HUES6 (cell line): ENCODE measurements around the gene DENND1A.

Experiments used
- H3K27ac ChIP-seq: 2 replicates; pipeline ENCODE4 v1.7.0; 2013; ENCODE audit warnings: low read depth, mild to moderate bottlenecking, low read length, inconsistent platforms
- H3K27me3 ChIP-seq: 2 replicates; pipeline ENCODE4 v1.6.1; 2013; ENCODE audit warnings: low read length; ENCODE audit not compliant: control insufficient read depth, insufficient read depth
- H3K36me3 ChIP-seq: 2 replicates; pipeline ENCODE4 v1.6.1; 2013; ENCODE audit warnings: low read length; ENCODE audit not compliant: control insufficient read depth, insufficient read depth
- H3K4me1 ChIP-seq: 2 replicates; pipeline ENCODE4 v1.6.1; 2013; ENCODE audit warnings: low read length; ENCODE audit not compliant: control insufficient read depth, insufficient read depth
- H3K4me3 ChIP-seq: 2 replicates; pipeline ENCODE4 v1.5.1; 2013; ENCODE audit warnings: low read depth, low read length
- H3K9ac ChIP-seq: one replicate; pipeline ENCODE4 v1.6.1; 2013; ENCODE audit warnings: mild to moderate bottlenecking, low read length
- H3K9me3 ChIP-seq: 2 replicates; pipeline ENCODE4 v1.6.1; 2013; ENCODE audit warnings: low read depth, low read length; ENCODE audit not compliant: control insufficient read depth, insufficient read depth

DENND1A gene

DNA sequence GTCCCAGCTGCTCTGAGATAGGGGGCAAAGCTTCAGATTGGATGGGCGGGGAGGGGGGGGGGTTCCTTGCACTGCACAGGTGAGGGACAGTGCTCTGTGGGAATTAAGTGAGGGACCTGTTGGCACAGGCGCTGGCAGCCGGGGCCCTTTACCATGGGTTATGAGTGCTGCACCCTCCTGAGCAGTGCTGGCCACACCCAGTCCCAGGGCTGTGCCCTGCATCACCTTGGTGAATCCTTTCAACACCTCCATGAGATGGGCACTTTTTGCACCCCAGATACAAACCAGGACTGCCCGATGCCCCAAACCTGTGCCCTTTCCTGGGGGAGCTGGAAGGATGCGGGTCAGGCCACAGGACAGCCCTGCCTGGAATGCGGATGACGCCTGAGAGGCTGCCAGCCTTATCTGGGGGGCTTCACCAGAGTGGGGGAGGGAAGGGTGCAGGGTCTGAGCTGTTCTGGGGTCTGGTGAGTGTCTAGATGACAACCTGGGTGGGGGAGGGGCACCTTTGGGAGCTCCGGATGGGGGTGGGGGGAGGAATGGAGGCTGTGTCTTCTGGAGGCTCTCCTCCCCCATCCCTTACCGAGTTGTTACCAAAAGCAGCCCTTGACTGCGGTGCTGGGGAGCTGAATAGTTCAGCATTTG is 568.7 kb downstream of the DENND1A start:
- peaks cover 80% of the 10 kb centered on the region for H3K4me1 ChIP-seq
- no peaks in the 10 kb centered on the region for H3K36me3 ChIP-seq
- H3K9ac ChIP-seq: peak overlapping the region; percentile 71
- H3K4me3 ChIP-seq: no peak overlapping the region
- H3K27me3 ChIP-seq: peaks cover 4% of the 10 kb centered on the region; the same call in 1 of the 2 replicates
- H3K27ac ChIP-seq: no peak overlapping the region; the same call in 1 of the 2 replicates
- H3K9me3 ChIP-seq: no peaks in the 10 kb centered on the region

GRCh38 chr9:123360161-123361085 is 569.5 kb downstream of the DENND1A start:
- Histone ChIP-seq H3K36me3 (no peaks in the 10 kb centered on the region), H3K27ac (peak overlapping the region; percentile 47; the same call in 1 of the 2 replicates), H3K27me3 (peaks cover 4% of the 10 kb centered on the region; the same call in 1 of the 2 replicates), H3K4me1 (peaks cover 76% of the 10 kb centered on the region), H3K9ac (peak overlapping the region; percentile 74), H3K4me3 (peak overlapping the region; percentile 19; the same call in 1 of the 2 replicates), H3K9me3 (no peaks in the 10 kb centered on the region)

- Histone ChIP-seq H3K36me3 (no peaks in the 10 kb centered on the region), H3K9me3 (no peaks in the 10 kb centered on the region), H3K4me1 (peaks cover 70% of the 10 kb centered on the region), H3K27ac (no peak overlapping the region), H3K27me3 (peaks cover 4% of the 10 kb centered on the region; the same call in 1 of the 2 replicates), H3K9ac (no peak overlapping the region), H3K4me3 (no peak overlapping the region)
Measured at GRCh38 chr9:123359546-123359945, 570.4 kb downstream of the DENND1A start.

GRCh38 chr9:123359106-123359505 is 570.8 kb downstream of the DENND1A start:
- peaks cover 4% of the 10 kb centered on the region; the same call in 1 of the 2 replicates for H3K27me3 ChIP-seq
- H3K9ac ChIP-seq: no peak overlapping the region
- peaks cover 67% of the 10 kb centered on the region for H3K4me1 ChIP-seq

DNA sequence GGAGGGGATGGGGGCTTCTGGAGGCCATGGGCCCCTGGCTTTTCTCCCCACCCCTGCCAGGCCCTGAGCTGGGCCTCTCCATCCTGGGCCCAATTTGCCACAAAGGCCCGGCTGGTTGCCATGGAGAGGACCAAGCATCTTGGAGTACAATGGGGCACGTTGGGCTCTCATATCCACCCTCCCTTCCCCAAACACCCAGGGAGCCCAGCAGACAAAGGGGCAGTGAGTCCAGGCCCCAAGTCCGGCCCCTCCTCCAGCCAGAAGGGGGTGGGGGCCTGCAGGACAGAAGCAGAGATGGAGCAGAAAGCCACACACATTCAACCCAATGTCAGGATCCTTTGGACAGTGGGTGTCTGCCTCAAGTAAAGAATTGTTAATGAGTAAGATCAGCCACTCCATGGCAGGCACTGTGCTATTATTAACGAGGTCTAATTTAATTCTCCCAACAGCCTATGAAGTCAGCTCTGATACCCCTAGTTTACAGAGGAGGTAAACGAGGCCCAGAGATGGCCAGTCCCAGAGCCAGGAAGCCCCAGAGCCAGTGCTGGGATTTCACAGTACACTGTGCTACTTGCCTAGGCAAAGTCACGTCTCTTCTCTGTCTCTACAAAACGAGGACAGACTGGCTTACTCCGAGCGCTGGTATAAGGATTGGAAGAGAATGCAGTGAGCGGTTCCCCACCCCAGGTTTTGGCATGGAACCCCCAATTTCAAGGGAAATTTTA is 571.6 kb downstream of the DENND1A start:
- no peaks in the 10 kb centered on the region for H3K9me3 ChIP-seq
- no peak overlapping the region for H3K27ac ChIP-seq
- no peak overlapping the region for H3K4me3 ChIP-seq
- no peaks in the 10 kb centered on the region for H3K36me3 ChIP-seq
- H3K27me3 ChIP-seq: peaks cover 4% of the 10 kb centered on the region; the same call in 1 of the 2 replicates
- no peak overlapping the region for H3K9ac ChIP-seq
- peaks cover 60% of the 10 kb centered on the region for H3K4me1 ChIP-seq

More at GRCh38 chr9:123359106-123359505, 570.8 kb downstream of the DENND1A start:
- H3K27ac ChIP-seq: no peak overlapping the region
- no peak overlapping the region for H3K4me3 ChIP-seq
- no peaks in the 10 kb centered on the region for H3K9me3 ChIP-seq
- no peaks in the 10 kb centered on the region for H3K36me3 ChIP-seq

DNA sequence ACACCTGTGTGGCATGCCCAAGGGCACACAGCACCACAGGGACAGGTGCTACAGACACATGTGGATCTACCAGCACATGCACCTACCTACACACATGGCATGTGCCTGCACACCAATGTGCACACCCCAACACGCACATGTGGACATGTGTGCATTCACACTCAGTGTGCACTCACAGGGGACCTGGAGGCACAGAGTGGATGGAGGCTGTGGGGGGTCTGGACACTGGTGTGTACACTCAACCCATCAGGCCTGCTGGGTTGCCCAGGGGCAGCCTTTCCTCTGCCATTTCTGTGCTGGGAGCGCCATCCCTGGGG is 572.2 kb downstream of the DENND1A start:
- Histone ChIP-seq H3K36me3 (no peaks in the 10 kb centered on the region), H3K9ac (no peak overlapping the region), H3K27ac (no peak overlapping the region), H3K27me3 (peaks cover 4% of the 10 kb centered on the region; the same call in 1 of the 2 replicates), H3K4me3 (peak overlapping the region; percentile 33), H3K4me1 (peaks cover 58% of the 10 kb centered on the region), H3K9me3 (no peaks in the 10 kb centered on the region)

DNA sequence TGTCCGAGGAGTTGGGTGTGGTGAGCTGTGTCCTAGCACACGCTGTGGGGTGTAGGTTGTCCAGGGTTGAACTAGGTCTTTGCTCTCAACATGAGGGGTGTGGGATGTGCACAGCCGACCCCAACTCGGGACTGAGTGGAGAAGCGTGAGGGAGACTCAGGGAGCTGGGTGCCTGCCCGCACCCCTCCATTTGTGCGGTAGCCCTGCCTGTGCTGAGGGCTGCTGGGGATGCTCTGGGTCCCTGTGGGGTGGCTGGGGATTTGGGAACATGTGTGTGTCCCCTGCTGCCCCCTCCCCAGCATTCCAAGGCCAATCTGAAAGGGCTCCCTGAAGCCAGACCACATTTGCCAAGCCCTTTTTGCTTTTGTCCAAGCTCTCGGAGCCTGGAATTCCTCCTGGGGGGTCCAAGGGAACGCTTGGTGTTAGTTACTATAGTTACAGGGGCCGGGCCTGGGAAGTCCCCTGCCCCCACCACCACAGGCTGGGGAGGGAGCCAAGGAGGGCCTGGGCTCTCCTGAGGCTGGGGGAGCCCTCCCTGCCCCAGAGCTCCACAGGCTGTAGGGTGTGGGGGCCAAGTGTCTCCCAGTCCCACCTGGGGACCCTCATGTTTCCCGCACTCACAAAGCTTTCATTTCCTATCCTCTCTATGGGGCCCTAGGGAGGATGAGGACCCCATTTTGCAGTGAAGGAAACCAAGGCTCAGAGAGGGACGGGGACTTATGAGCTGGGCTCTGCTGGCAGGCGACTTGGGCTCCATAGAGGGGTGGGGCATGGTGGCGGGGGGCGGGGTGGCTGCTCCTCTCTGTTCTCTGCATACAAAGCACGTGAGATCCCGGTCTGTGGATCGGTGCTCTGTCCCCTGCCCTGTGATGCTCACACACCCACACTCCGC is 572.8 kb downstream of the DENND1A start:
- H3K27me3 ChIP-seq: peaks cover 4% of the 10 kb centered on the region; the same call in 1 of the 2 replicates
- no peaks in the 10 kb centered on the region for H3K9me3 ChIP-seq
- peak overlapping the region; percentile 56 for H3K4me3 ChIP-seq
- no peaks in the 10 kb centered on the region for H3K36me3 ChIP-seq
- H3K4me1 ChIP-seq: peaks cover 54% of the 10 kb centered on the region
- H3K9ac ChIP-seq: peak overlapping the region; percentile 54
- H3K27ac ChIP-seq: no peak overlapping the region

DNA sequence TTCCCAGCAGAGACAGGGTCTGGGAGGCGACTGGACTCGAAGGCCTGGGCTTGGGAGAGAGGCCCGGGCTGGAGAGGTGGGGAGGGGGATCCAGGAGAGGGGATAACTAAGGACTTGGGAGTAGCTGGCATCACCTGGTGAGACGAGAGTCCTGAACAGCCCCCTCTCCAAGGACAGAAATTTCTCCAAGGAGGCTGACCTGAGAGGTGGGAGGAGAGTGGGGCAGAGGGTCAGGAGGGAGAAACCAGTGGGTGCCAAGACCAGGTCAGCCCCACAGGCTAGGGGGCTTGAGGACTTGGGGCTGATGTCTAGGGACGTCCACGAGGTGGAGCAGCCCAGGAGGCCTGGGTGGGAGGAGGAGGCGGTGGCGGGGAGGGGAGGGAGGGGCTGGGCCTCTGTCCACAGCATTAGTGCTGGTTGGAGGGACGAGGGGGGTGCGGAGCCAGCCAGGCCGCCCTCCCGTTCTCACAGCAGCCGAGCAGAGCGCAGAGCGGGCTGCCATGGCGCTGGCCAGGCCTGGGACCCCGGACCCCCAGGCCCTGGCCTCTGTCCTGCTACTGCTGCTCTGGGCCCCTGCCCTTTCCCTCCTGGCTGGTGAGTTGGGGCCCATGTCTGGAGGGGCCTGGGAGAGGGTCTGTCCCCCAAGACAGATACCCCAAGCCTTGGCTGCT is 574.0 kb downstream of the DENND1A start, which contains the start of gene CRB2:
CRB2 (plus strand) TSS at position 437 of the 671 bp plus-strand sequence; CDS start at position 501, 64 bp downstream.
- Histone ChIP-seq H3K4me3 (peak within 1 kb of the TSS; percentile 56), H3K4me1 (peaks cover 44% of the 10 kb centered on the region), H3K9me3 (no peaks in the 10 kb centered on the region), H3K36me3 (no peaks in the 10 kb centered on the region), H3K27ac (no peak within 1 kb of the TSS), H3K27me3 (peaks cover 4% of the 10 kb centered on the region; the same call in 1 of the 2 replicates), H3K9ac (peak within 1 kb of the TSS; percentile 54)

- Histone ChIP-seq H3K36me3 (no peaks in the 10 kb centered on the region), H3K27ac (no peak overlapping the region), H3K9ac (no peak overlapping the region), H3K27me3 (peaks cover 4% of the 10 kb centered on the region; the same call in 1 of the 2 replicates), H3K4me3 (peak overlapping the region; percentile 56; the same call in 1 of the 2 replicates), H3K9me3 (no peaks in the 10 kb centered on the region), H3K4me1 (peaks cover 37% of the 10 kb centered on the region)
Measured at GRCh38 chr9:123354806-123355508, 575.0 kb downstream of the DENND1A start.
